CD14-positive monocyte (primary cell): Measurements from ENCODE around the gene BCOR. TPM values are rescaled to one million over a fixed set of nuclear protein-coding genes. Genes with fewer than 3 reads are reported as not detected.

ENCODE experiments used
- DNase-seq, 3 donors: peaks; one replicate each; pipeline ENCODE4 v3.0.0-alpha.2; 2011 to 2022
- H2AFZ ChIP-seq: 2 replicates; pipeline ENCODE4 v1.6.0; 2012; ENCODE audit warnings: mild to moderate bottlenecking, low read depth, low read length, inconsistent platforms; ENCODE audit not compliant: insufficient read depth, poor library complexity, severe bottlenecking
- H3K27ac ChIP-seq, 2 donors: 1 replicate in 1 of 2; 2 replicates in 1 of 2; pipeline ENCODE4 v1.5.1; 2012 to 2013; ENCODE audit warnings: low read length in 2 of 2, control low read depth in 1 of 2, inconsistent platforms in 1 of 2, low read depth in 1 of 2, mild to moderate bottlenecking in 1 of 2
- H3K27me3 ChIP-seq, 2 donors: one replicate each; pipeline versions ENCODE4 v1.6.0 to v1.6.1; 2011 to 2013; ENCODE audit warnings: low read length in 2 of 2; ENCODE audit not compliant: control insufficient read depth in 2 of 2, insufficient read depth in 2 of 2
- H3K36me3 ChIP-seq, 2 donors: replicated peaks in 1 of 2; 1 replicate in 1 of 2; 2 replicates in 1 of 2; pipeline versions ENCODE4 v1.5.1 to v1.6.1; 2012 to 2013; ENCODE audit warnings: low read length in 2 of 2, control low read depth in 1 of 2, inconsistent platforms in 1 of 2, mild to moderate bottlenecking in 1 of 2; ENCODE audit not compliant: insufficient read depth in 2 of 2, control insufficient read depth in 1 of 2
- H3K4me1 ChIP-seq, 2 donors: 1 replicate in 1 of 2; 2 replicates in 1 of 2; pipeline versions ENCODE4 v1.5.1 to v1.6.1; 2012 to 2013; ENCODE audit warnings: low read length in 2 of 2, control low read depth in 1 of 2, inconsistent platforms in 1 of 2, mild to moderate bottlenecking in 1 of 2, moderate library complexity in 1 of 2; ENCODE audit not compliant: insufficient read depth in 2 of 2, control insufficient read depth in 1 of 2
- H3K4me2 ChIP-seq: replicated peaks from 2 replicates; pipeline ENCODE3; 2012; ENCODE audit warnings: low read length, moderate library complexity, mild to moderate bottlenecking; ENCODE audit not compliant: poor library complexity, severe bottlenecking; ENCODE audit errors: extremely low read depth
- H3K4me3 ChIP-seq, 3 experiments: fragments of 200-600 bp in 1 of 3; sonication (generic) in 1 of 3; replicated peaks in 1 of 3; 1 replicate in 2 of 3; 2 replicates in 1 of 3; pipeline ENCODE4 v1.5.1; 2011 to 2013; ENCODE audit warnings: low read length in 3 of 3, mild to moderate bottlenecking in 3 of 3, control low read depth in 2 of 3, low read depth in 2 of 3, inconsistent platforms in 1 of 3, moderate library complexity in 1 of 3
- H3K79me2 ChIP-seq: 2 replicates; pipeline ENCODE4 v1.6.0; 2012; ENCODE audit warnings: mild to moderate bottlenecking, control low read depth, inconsistent platforms, low read length, moderate library complexity; ENCODE audit not compliant: insufficient read depth
- H3K9ac ChIP-seq: 2 replicates; pipeline ENCODE4 v1.6.0; 2017; ENCODE audit warnings: low read length, mild to moderate bottlenecking; ENCODE audit not compliant: insufficient read depth, poor library complexity, severe bottlenecking
- H3K9me3 ChIP-seq, 2 donors: replicated peaks in 1 of 2; 1 replicate in 1 of 2; 2 replicates in 1 of 2; pipeline versions ENCODE4 v1.5.1 to v1.6.1; 2012 to 2013; ENCODE audit warnings: low read length in 2 of 2, control low read depth in 1 of 2; ENCODE audit not compliant: control insufficient read depth in 1 of 2, insufficient read depth in 1 of 2
- H4K20me1 ChIP-seq: 2 replicates; pipeline ENCODE4 v1.6.0; 2012; ENCODE audit warnings: mild to moderate bottlenecking, low read length, control low read depth, moderate library complexity; ENCODE audit not compliant: insufficient read depth
- H3K27ac Mint-ChIP-seq, 7 donors: one replicate each; pipeline ENCODE4 v1.8.0; 2020; ENCODE audit warnings: mild to moderate bottlenecking in 7 of 7, mixed read lengths in 7 of 7, moderate library complexity in 6 of 7, inconsistent platforms in 2 of 7
- H3K27me3 Mint-ChIP-seq, 3 donors: one replicate each; pipeline ENCODE4 v1.8.0; 2021 to 2022; ENCODE audit warnings: low read depth in 3 of 3, mild to moderate bottlenecking in 3 of 3, mixed read lengths in 3 of 3, moderate library complexity in 3 of 3, inconsistent platforms in 1 of 3
- H3K36me3 Mint-ChIP-seq, 2 donors: one replicate each; pipeline ENCODE4 v1.8.0; 2020; ENCODE audit warnings: mixed read lengths in 2 of 2, inconsistent platforms in 1 of 2, mild to moderate bottlenecking in 1 of 2
- H3K4me1 Mint-ChIP-seq: one replicate; pipeline ENCODE4 v1.8.0; 2020; ENCODE audit warnings: mild to moderate bottlenecking, mixed read lengths
- H3K4me3 Mint-ChIP-seq, 2 donors: one replicate each; pipeline ENCODE4 v1.8.0; 2020; ENCODE audit warnings: mild to moderate bottlenecking in 2 of 2, mixed read lengths in 2 of 2, moderate library complexity in 1 of 2
- H3K9me3 Mint-ChIP-seq, 7 donors: one replicate each; pipeline ENCODE4 v1.8.0; 2020 to 2022; ENCODE audit warnings: mixed read lengths in 7 of 7, mild to moderate bottlenecking in 6 of 7, moderate library complexity in 6 of 7, inconsistent platforms in 2 of 7
- WGBS: methylation state at CpG from one replicate; pipeline ENCODE4 v1.1.5; 2013; ENCODE audit warnings: missing lambda C conversion rate; ENCODE audit not compliant: insufficient coverage; 5-methylcytosine and 5-hydroxymethylcytosine counted together
- intact Hi-C, 2 donors: fragments of 100-400 bp; cut with micrococcal nuclease; formaldehyde crosslinking; loops; one replicate each; pipeline versions ENCODE4 v1.15.0 to v1.15.1; 2023
- polyA plus RNA-seq, 3 donors: library from polyadenylated mRNA; depleted of rRNA in 1 of 3; unstranded in 2 of 3; stranded (reverse) in 1 of 3; fragments of 300-500 nt in 2 of 3; fragments of >200 nt in 1 of 3; fragmentation: Illumina TruSeq in 2 of 3; gene quantifications; 1 replicate in 2 of 3; 2 replicates in 1 of 3; pipeline ENCODE4 v1.2.3, GENCODE V29; 2012 to 2021
- TF ChIP-seq, protein P1 (sequence below): fragments of 200-600 bp; IDR thresholded peaks from one replicate; pipeline ENCODE4 v1.8.0; 2022; ENCODE audit warnings: antibody characterized with exemption, mild to moderate bottlenecking

BCOR gene
- polyA plus RNA-seq, 3 donors, result 1.1 to 8.2 (median 2.6) TPM

DNA sequence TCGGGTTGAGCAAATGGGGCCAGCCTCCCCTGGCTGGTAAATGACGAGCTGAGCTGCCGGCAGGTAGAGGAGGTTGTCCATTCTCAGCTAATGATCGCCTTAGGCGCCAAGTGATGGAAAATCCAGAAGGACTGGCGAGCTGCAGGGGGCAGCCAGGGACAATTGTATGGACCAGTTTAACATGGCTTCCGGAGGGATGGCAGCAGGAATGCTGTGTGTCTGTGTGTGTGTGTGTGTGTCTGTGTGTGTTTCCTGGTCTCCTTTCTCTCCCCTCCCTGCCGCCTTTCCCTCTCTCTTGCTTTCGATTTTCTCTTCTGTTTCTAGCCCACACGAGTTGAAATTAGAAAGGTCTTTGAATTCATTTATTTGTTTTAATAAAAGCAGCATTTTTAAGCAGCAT is 45.2 kb upstream of the BCOR start:
- Mint-ChIP-seq H3K27me3 (peaks cover 12 to 70% (median 28%) of the 10 kb centered on the region in 3 donors), H3K36me3 (peaks cover 3% of the 10 kb centered on the region in 2 donors), H3K9me3 (peaks cover 0 to 12% (median 5%) of the 10 kb centered on the region in 7 donors), H3K27ac (peak overlapping the region in 1 of 7 donors; percentile 20), H3K4me1 (peaks cover 47% of the 10 kb centered on the region), H3K4me3 (no peak overlapping the region)
- no peak overlapping the region for H3K4me3 ChIP-seq
- H3K4me1 ChIP-seq, result peaks cover 47 to 52% of the 10 kb centered on the region in 2 donors
- no peak overlapping the region for H2AFZ ChIP-seq
- intact Hi-C loops, result no loop called here
- no peak for DNase-seq
- H3K4me2 ChIP-seq, result no peak overlapping the region
- TF ChIP-seq, protein P1, sequence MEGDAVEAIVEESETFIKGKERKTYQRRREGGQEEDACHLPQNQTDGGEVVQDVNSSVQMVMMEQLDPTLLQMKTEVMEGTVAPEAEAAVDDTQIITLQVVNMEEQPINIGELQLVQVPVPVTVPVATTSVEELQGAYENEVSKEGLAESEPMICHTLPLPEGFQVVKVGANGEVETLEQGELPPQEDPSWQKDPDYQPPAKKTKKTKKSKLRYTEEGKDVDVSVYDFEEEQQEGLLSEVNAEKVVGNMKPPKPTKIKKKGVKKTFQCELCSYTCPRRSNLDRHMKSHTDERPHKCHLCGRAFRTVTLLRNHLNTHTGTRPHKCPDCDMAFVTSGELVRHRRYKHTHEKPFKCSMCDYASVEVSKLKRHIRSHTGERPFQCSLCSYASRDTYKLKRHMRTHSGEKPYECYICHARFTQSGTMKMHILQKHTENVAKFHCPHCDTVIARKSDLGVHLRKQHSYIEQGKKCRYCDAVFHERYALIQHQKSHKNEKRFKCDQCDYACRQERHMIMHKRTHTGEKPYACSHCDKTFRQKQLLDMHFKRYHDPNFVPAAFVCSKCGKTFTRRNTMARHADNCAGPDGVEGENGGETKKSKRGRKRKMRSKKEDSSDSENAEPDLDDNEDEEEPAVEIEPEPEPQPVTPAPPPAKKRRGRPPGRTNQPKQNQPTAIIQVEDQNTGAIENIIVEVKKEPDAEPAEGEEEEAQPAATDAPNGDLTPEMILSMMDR, result no peak
- H4K20me1 ChIP-seq, result no peaks in the 10 kb centered on the region
- H3K36me3 ChIP-seq, result no peaks in the 10 kb centered on the region
- H3K9ac ChIP-seq, result no peak overlapping the region
- H3K79me2 ChIP-seq, result no peaks in the 10 kb centered on the region
- WGBS, result 96% methylated on average over 4 of the region's 10 CpGs
- H3K27ac ChIP-seq, result no peak overlapping the region
- peaks cover 2 to 5% of the 10 kb centered on the region in 2 donors for H3K27me3 ChIP-seq
- H3K9me3 ChIP-seq, result no peaks in the 10 kb centered on the region

DNA sequence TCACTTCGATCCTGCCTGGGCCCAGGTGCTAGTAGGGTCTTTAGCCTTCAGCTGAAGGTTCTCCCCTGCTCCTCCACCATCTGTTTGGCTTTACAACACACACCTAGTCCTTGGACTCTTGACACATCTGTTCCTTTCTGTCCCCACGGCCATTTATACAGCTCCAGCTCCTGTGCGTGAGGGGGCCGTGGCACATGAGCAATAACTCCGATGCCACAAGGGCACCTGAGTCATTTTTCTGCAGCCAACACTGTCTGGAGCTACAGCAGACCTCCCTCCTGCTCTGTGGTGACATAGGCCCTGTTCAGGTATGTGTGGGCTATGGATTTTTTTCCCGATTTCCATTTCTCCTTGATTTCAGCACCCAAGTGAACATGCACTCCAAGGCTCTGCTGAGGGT is 44.7 kb upstream of the BCOR start:
- no CpG with 5 or more reads among the region's 6 CpGs for WGBS
- TF ChIP-seq, protein P1, result no peak
- Mint-ChIP-seq H3K36me3 (peaks cover 3% of the 10 kb centered on the region in 2 donors), H3K4me1 (peaks cover 45% of the 10 kb centered on the region), H3K27ac (peak overlapping the region in 2 of 7 donors; percentile 1 to 29), H3K9me3 (peaks cover 0 to 11% (median 4%) of the 10 kb centered on the region in 7 donors), H3K4me3 (no peak overlapping the region), H3K27me3 (peaks cover 12 to 65% (median 28%) of the 10 kb centered on the region in 3 donors)
- Histone ChIP-seq H3K27ac (no peak overlapping the region), H2AFZ (no peak overlapping the region), H4K20me1 (no peaks in the 10 kb centered on the region), H3K79me2 (no peaks in the 10 kb centered on the region), H3K27me3 (peaks cover 0 to 5% of the 10 kb centered on the region in 2 donors), H3K4me2 (no peak overlapping the region), H3K9me3 (no peaks in the 10 kb centered on the region), H3K4me1 (peaks cover 41 to 46% of the 10 kb centered on the region in 2 donors), H3K36me3 (no peaks in the 10 kb centered on the region), H3K9ac (no peak overlapping the region), H3K4me3 (no peak overlapping the region)
- intact Hi-C loops, result no loop called here
- no peak for DNase-seq
